ENCODE measurements around the gene ACTG1. TPM values are rescaled to one million over a fixed set of nuclear protein-coding genes. Genes with fewer than 3 reads are reported as not detected.

Gene ACTG1
- total RNA-seq, 4 donors from 2014 or later, result 322 to 934 (median 415) TPM

DNA sequence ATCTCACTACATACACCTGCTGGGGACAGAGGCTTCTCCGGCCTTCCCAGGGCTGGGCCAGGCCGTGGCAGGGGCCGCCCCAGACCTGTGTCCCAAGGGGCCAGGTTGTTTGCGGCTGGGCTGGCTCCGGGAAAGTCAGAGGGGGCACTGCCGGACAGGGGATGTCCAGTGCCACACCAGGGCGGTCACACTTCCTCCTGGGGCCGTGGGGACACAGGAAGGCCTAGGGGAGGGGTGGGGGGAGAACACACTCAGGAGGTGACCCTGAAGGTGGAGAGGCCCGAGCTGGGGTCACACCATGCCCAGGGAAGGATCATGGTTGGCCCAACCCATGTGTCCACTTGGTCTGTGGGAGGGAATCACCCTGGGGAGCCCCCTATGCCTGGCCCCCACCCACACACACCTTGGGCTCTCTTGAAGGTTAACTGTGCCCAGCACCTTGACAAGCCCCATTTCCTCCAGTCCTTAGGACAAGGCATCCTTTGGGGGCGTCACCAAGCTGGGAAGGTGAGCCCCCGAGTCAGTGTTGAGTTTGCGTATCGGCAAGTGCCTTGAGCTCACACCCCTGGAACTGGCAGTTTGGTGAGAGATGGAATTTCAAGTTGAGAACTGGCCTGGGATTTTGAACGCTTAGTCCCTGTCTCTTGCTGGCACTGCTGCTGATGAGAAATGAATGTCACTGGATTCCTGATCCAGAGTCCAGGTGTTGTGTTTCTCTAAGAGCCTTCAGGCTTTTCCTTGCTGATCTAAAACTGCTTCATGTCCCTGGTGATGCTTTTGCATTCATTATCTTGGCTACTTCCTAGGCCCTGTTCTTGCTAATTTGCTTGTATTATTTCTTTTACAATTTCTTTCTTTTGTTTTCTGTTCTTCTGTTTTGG is 7.7 kb upstream of the ACTG1 start:
- Histone ChIP-seq H3K36me3 (no peaks in the 10 kb centered on the region), H3K9me3 (no peaks in the 10 kb centered on the region), H3K4me1 (peaks cover 30 to 42% of the 10 kb centered on the region in 2 donors), H3K27ac (no peak overlapping the region), H3K4me3 (no peak overlapping the region), H3K27me3 (peaks cover 20 to 43% (median 27%) of the 10 kb centered on the region in 3 donors)
- in situ Hi-C loops (cut with MboI; ENCODE audit: low sequenced_read_pairs in 4 of 4), result no loop called here
- no peak for DNase-seq
- TF ChIP-seq, protein P1, sequence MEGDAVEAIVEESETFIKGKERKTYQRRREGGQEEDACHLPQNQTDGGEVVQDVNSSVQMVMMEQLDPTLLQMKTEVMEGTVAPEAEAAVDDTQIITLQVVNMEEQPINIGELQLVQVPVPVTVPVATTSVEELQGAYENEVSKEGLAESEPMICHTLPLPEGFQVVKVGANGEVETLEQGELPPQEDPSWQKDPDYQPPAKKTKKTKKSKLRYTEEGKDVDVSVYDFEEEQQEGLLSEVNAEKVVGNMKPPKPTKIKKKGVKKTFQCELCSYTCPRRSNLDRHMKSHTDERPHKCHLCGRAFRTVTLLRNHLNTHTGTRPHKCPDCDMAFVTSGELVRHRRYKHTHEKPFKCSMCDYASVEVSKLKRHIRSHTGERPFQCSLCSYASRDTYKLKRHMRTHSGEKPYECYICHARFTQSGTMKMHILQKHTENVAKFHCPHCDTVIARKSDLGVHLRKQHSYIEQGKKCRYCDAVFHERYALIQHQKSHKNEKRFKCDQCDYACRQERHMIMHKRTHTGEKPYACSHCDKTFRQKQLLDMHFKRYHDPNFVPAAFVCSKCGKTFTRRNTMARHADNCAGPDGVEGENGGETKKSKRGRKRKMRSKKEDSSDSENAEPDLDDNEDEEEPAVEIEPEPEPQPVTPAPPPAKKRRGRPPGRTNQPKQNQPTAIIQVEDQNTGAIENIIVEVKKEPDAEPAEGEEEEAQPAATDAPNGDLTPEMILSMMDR (IDR thresholded peaks at IDR 0.05 in 4 of 5, conservative IDR thresholded peaks at IDR 0.05 in 1 of 5), result no peak
- no peak for TF ChIP-seq POLR2A (IDR thresholded peaks at IDR 0.05)
- intact Hi-C loops (cut with DNase I; ENCODE audit: low total_unique reads), result no loop called here
- no peak for ATAC-seq

DNA sequence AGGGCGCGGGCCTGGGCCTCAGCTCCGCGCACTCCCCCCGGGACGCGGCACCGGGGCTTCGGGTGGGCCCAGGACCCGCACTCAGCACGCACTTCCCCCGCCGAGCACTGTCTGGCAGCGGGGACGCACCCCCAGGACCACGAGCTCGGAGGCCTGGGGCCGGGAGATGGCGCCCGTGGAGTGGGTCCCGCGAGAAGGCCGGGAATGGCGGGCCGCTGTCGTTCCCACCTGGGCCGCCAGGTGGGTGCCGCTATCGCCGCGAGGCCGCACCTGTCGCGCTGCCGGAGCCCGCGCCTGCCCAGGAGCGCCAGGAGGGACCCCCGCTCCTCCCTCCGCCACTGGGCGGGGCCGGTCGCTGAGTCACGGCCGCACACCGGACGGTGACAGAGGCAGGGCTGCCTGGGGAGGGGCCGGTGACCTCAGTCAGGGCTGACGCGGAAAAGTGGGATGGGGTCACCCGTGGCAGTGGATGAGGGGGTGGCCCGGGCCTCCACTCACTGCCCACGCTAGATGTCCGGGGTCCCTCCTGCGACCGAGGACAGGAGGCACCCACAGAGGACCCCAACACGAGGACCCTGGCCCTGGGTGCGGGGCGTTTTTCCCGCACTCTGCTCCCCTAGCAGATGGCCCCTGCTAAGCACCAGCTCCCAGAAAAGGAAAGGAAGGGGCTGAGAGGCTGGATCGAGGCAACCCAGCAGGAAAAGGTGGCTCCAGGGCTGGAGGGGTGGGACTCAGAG is 6.9 kb upstream of the ACTG1 start:
- peaks cover 14 to 35% (median 21%) of the 10 kb centered on the region in 3 donors for H3K27me3 ChIP-seq
- no peak for DNase-seq
- intact Hi-C loops (cut with DNase I; ENCODE audit: low total_unique reads), result no loop called here
- no peaks in the 10 kb centered on the region for H3K9me3 ChIP-seq
- in situ Hi-C loops (cut with MboI; ENCODE audit: low sequenced_read_pairs in 4 of 4), result no loop called here
- TF ChIP-seq, protein P1 (IDR thresholded peaks at IDR 0.05 in 4 of 5, conservative IDR thresholded peaks at IDR 0.05 in 1 of 5), result peak in 4 of 5 experiments; percentile 20 to 49 (median 30)
- TF ChIP-seq POLR2A (IDR thresholded peaks at IDR 0.05), result no peak
- peak overlapping the region; percentile 32 to 54 (median 41) for H3K4me3 ChIP-seq
- H3K27ac ChIP-seq, result no peak overlapping the region
- no peak for ATAC-seq
- H3K4me1 ChIP-seq, result peaks cover 30 to 43% of the 10 kb centered on the region in 2 donors
- H3K36me3 ChIP-seq, result no peaks in the 10 kb centered on the region

- H3K36me3 ChIP-seq, result no peaks in the 10 kb centered on the region
- peaks cover 30 to 43% of the 10 kb centered on the region in 2 donors for H3K4me1 ChIP-seq
- peaks cover 9 to 28% (median 15%) of the 10 kb centered on the region in 3 donors for H3K27me3 ChIP-seq
- TF ChIP-seq POLR2A (IDR thresholded peaks at IDR 0.05), result no peak
- TF ChIP-seq, protein P1 (IDR thresholded peaks at IDR 0.05 in 4 of 5, conservative IDR thresholded peaks at IDR 0.05 in 1 of 5), result no peak
- no peak for ATAC-seq
- in situ Hi-C loops (cut with MboI; ENCODE audit: low sequenced_read_pairs in 4 of 4) (no loop called here), intact Hi-C loops (cut with DNase I; ENCODE audit: low total_unique reads) (no loop called here)
- peak overlapping the region; percentile 32 to 54 (median 41) for H3K4me3 ChIP-seq
- H3K9me3 ChIP-seq, result no peaks in the 10 kb centered on the region
- H3K27ac ChIP-seq, result no peak overlapping the region
- DNase-seq, result no peak
These were observed 6.2 kb upstream of the ACTG1 start for GRCh38 chr17:81518785-81519283.

DNA sequence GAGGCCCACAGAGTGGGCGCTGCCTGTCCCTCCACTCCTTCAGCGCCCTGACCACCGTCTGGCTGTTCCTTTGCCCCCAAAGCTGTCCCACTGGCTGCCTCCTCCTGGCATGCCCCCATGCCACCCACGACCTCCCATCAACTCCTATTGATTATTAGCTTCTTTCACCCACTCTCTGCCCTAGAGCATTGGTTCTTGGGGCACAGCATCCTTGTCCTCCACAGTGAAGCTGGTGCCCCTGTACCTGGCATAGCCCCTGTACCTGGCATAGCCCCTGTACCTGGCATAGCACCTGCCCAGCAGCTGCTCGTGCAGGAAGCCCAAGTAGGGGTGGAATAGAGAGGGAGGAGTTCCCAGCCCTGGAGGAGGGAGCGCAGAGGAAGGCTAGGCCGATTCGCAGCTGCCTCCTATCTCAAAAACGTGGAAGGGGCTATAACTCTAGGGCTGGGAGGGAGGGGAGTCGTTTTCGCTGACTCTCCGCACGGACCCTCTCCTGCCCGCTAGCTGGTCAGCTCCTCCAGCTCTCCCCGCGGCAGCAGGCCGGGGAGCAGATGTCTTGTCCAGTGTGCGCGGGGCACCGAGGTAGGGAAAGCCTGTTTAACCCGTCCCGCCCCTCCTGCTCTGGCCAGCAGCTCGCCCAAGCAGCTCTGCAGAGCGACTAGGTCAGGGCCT is 5.7 kb upstream of the ACTG1 start:
- H3K4me3 ChIP-seq, result peak overlapping the region in 3 of 4 donors; percentile 35 to 54 (median 47)
- no peak for ATAC-seq
- H3K27me3 ChIP-seq, result peaks cover 3 to 23% (median 10%) of the 10 kb centered on the region in 3 donors
- no peak overlapping the region for H3K27ac ChIP-seq
- no peak for DNase-seq
- no peak for TF ChIP-seq POLR2A (IDR thresholded peaks at IDR 0.05)
- TF ChIP-seq, protein P1 (IDR thresholded peaks at IDR 0.05 in 4 of 5, conservative IDR thresholded peaks at IDR 0.05 in 1 of 5), result no peak
- peaks cover 30 to 43% of the 10 kb centered on the region in 2 donors for H3K4me1 ChIP-seq
- H3K36me3 ChIP-seq, result no peaks in the 10 kb centered on the region
- intact Hi-C loops (cut with DNase I; ENCODE audit: low total_unique reads), result no loop called here
- in situ Hi-C loops (cut with MboI; ENCODE audit: low sequenced_read_pairs in 4 of 4), result no loop called here
- H3K9me3 ChIP-seq, result no peaks in the 10 kb centered on the region
